ENCODE measurements around the gene SERPINI1.
A peak's percentile ranks its signal among the peaks of the same experiment; 100 is the strongest.

SERPINI1 gene

DNA sequence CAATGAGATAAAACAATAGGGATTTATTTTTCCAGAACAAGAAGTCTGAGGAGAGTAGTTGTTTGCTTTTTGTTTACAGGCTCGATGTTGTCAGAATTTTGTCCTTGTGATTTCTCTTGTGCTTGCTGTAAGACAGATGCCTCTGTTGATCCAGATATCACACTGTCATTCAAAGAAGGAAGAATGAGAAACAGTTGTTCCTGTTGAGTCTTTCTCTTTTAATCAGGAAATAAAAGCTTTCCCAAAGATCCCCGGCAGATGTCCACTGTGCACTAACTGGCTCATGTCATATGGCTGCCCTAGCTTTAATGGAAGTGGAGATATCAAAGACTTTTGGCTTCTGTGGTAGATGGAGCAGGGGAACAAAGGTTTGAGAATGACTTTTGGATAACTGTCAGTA, 6.8 kb downstream of the SERPINI1 start:
- H3K27ac Mint-ChIP-seq = no peak overlapping the region
- ATAC-seq (ENCODE audit: low read depth) (no peak), DNase-seq (ENCODE audit: low spot score in 2 of 2) (no peak)
- no peaks in the 10 kb centered on the region for H3K27me3 Mint-ChIP-seq
- peaks cover 17% of the 10 kb centered on the region for H3K4me1 Mint-ChIP-seq
- H3K36me3 Mint-ChIP-seq = peaks cover 2% of the 10 kb centered on the region
- H3K9me3 Mint-ChIP-seq = peaks cover 3% of the 10 kb centered on the region
- H3K4me3 Mint-ChIP-seq = no peak overlapping the region

- Mint-ChIP-seq H3K27ac (no peak overlapping the region), H3K9me3 (peaks cover 3% of the 10 kb centered on the region)
- DNase-seq (ENCODE audit: low spot score in 2 of 2) = no peak
Observed at GRCh38 chr3:167743799-167744198, 8.3 kb downstream of the SERPINI1 start.

GRCh38 chr3:167749209-167749608, 13.7 kb downstream of the SERPINI1 start:
- Mint-ChIP-seq H3K27ac (peak overlapping the region; percentile 75), H3K4me3 (no peak overlapping the region), H3K4me1 (peaks cover 42% of the 10 kb centered on the region), H3K27me3 (no peaks in the 10 kb centered on the region), H3K36me3 (peaks cover 2% of the 10 kb centered on the region), H3K9me3 (peaks cover 3% of the 10 kb centered on the region)
- DNase-seq (ENCODE audit: low spot score in 2 of 2) = no peak
- no peak for ATAC-seq (ENCODE audit: low read depth)

More at GRCh38 chr3:167743799-167744198, 8.3 kb downstream of the SERPINI1 start:
- Mint-ChIP-seq H3K36me3 (peaks cover 4% of the 10 kb centered on the region), H3K27me3 (no peaks in the 10 kb centered on the region), H3K4me1 (peaks cover 16% of the 10 kb centered on the region), H3K4me3 (no peak overlapping the region)
- no peak for ATAC-seq (ENCODE audit: low read depth)

DNA sequence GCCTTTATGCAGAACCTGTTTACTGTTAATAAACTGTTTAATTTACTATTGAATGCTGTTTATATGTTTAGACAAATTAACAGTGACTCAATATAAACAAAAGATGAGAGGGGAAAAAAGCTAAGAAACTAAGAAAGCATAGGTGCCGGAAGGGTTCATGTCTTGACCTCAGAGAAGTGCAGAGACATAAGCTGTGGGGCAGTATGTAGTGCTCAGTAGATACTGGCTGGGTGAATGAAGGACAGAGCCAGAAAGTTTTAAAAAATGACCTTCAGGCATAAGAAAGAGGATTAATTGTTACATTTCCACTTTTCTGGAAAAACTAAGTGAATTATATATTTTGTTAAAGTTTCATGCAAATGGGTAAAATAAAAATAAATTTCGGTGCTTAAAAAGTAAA, 14.2 kb downstream of the SERPINI1 start:
- H3K27ac Mint-ChIP-seq = peak overlapping the region; percentile 75
- peaks cover 2% of the 10 kb centered on the region for H3K36me3 Mint-ChIP-seq
- peaks cover 43% of the 10 kb centered on the region for H3K4me1 Mint-ChIP-seq
- ATAC-seq (ENCODE audit: low read depth) (no peak), DNase-seq (ENCODE audit: low spot score in 2 of 2) (no peak)
- H3K27me3 Mint-ChIP-seq = no peaks in the 10 kb centered on the region
- H3K4me3 Mint-ChIP-seq = no peak overlapping the region
- peaks cover 3% of the 10 kb centered on the region for H3K9me3 Mint-ChIP-seq

- peaks cover 46% of the 10 kb centered on the region for H3K4me1 Mint-ChIP-seq
- peak overlapping the region; percentile 64 for H3K4me3 Mint-ChIP-seq
- peaks cover 3% of the 10 kb centered on the region for H3K9me3 Mint-ChIP-seq
- peaks cover 2% of the 10 kb centered on the region for H3K36me3 Mint-ChIP-seq
- no peaks in the 10 kb centered on the region for H3K27me3 Mint-ChIP-seq
- DNase-seq (ENCODE audit: low spot score in 2 of 2) (peak in 1 of 2 donors; percentile 37), ATAC-seq (ENCODE audit: low read depth) (peak; percentile 99)
- peak overlapping the region; percentile 75 for H3K27ac Mint-ChIP-seq
Observed at GRCh38 chr3:167750272-167750971, 14.9 kb downstream of the SERPINI1 start.

- Mint-ChIP-seq H3K4me1 (peaks cover 31% of the 10 kb centered on the region), H3K27me3 (no peaks in the 10 kb centered on the region), H3K9me3 (no peaks in the 10 kb centered on the region), H3K36me3 (no peaks in the 10 kb centered on the region), H3K4me3 (no peak overlapping the region), H3K27ac (peak overlapping the region; percentile 78)
- no peak for ATAC-seq (ENCODE audit: low read depth)
- no peak for DNase-seq (ENCODE audit: low spot score in 2 of 2)
Observed at GRCh38 chr3:167754049-167754448, 18.5 kb downstream of the SERPINI1 start.

GRCh38 chr3:167761302-167761701, 25.8 kb downstream of the SERPINI1 start:
- no peak overlapping the region for H3K27ac Mint-ChIP-seq
- no peak for DNase-seq (ENCODE audit: low spot score in 2 of 2)
- H3K36me3 Mint-ChIP-seq = peaks cover 4% of the 10 kb centered on the region
- peaks cover 3% of the 10 kb centered on the region for H3K9me3 Mint-ChIP-seq
- no peak for ATAC-seq (ENCODE audit: low read depth)
- no peak overlapping the region for H3K4me3 Mint-ChIP-seq
- no peaks in the 10 kb centered on the region for H3K27me3 Mint-ChIP-seq
- H3K4me1 Mint-ChIP-seq = peaks cover 6% of the 10 kb centered on the region

- H3K4me3 Mint-ChIP-seq = peak overlapping the region; percentile 2
- peaks cover 4% of the 10 kb centered on the region for H3K36me3 Mint-ChIP-seq
- H3K4me1 Mint-ChIP-seq = peaks cover 6% of the 10 kb centered on the region
- no peaks in the 10 kb centered on the region for H3K27me3 Mint-ChIP-seq
- H3K27ac Mint-ChIP-seq = peak overlapping the region; percentile 42
- H3K9me3 Mint-ChIP-seq = peaks cover 3% of the 10 kb centered on the region
- ATAC-seq (ENCODE audit: low read depth) (peak; percentile 59), DNase-seq (ENCODE audit: low spot score in 2 of 2) (no peak)
Observed at GRCh38 chr3:167762296-167762695, 26.8 kb downstream of the SERPINI1 start.

GRCh38 chr3:167772992-167773391, 37.5 kb downstream of the SERPINI1 start:
- H3K4me1 Mint-ChIP-seq = peaks cover 15% of the 10 kb centered on the region
- H3K9me3 Mint-ChIP-seq = peaks cover 2% of the 10 kb centered on the region
- ATAC-seq (ENCODE audit: low read depth) = no peak
- H3K36me3 Mint-ChIP-seq = peaks cover 3% of the 10 kb centered on the region
- no peak overlapping the region for H3K4me3 Mint-ChIP-seq
- no peak for DNase-seq (ENCODE audit: low spot score in 2 of 2)
- H3K27me3 Mint-ChIP-seq = no peaks in the 10 kb centered on the region
- no peak overlapping the region for H3K27ac Mint-ChIP-seq

GRCh38 chr3:167773584-167773983, 38.1 kb downstream of the SERPINI1 start:
- peaks cover 2% of the 10 kb centered on the region for H3K9me3 Mint-ChIP-seq
- DNase-seq (ENCODE audit: low spot score in 2 of 2) (no peak), ATAC-seq (ENCODE audit: low read depth) (no peak)
- H3K4me1 Mint-ChIP-seq = peaks cover 15% of the 10 kb centered on the region
- H3K27ac Mint-ChIP-seq = no peak overlapping the region
- H3K36me3 Mint-ChIP-seq = peaks cover 7% of the 10 kb centered on the region
- no peaks in the 10 kb centered on the region for H3K27me3 Mint-ChIP-seq
- H3K4me3 Mint-ChIP-seq = peak overlapping the region; percentile 6

DNA sequence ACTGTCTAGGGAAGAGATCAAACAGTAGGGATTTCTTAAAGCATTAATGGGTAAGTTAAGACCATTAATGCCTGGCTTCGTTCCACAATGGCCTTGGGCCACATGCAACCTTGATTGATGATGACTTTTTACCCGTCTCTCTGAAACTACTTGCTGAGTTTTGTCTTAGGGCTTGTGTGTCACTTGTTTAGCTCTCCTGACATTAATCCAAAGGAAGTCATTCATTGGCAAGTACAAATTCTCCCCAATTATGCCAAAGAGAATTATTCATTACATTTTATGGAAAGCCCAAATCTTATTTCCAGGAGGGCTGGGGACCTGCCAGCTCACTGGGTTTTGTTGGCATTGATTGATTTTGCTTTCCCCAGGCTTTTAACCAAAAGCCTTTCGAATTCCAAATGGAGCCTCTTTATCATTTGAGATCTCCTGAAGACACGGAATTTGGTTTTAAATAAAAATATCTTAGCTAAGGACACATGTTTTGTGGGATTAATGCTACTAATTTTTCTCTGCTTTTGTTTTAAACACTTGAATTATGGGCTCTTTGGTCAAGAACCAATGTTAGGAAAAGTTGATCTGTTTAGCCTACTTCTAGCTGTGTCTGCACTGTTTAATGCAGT, 40.7 kb downstream of the SERPINI1 start:
- peaks cover 7% of the 10 kb centered on the region for H3K36me3 Mint-ChIP-seq
- H3K27me3 Mint-ChIP-seq = no peaks in the 10 kb centered on the region
- H3K9me3 Mint-ChIP-seq = peaks cover 2% of the 10 kb centered on the region
- no peak overlapping the region for H3K27ac Mint-ChIP-seq
- DNase-seq (ENCODE audit: low spot score in 2 of 2) (no peak), ATAC-seq (ENCODE audit: low read depth) (no peak)
- H3K4me1 Mint-ChIP-seq = peaks cover 17% of the 10 kb centered on the region
- H3K4me3 Mint-ChIP-seq = no peak overlapping the region

DNA sequence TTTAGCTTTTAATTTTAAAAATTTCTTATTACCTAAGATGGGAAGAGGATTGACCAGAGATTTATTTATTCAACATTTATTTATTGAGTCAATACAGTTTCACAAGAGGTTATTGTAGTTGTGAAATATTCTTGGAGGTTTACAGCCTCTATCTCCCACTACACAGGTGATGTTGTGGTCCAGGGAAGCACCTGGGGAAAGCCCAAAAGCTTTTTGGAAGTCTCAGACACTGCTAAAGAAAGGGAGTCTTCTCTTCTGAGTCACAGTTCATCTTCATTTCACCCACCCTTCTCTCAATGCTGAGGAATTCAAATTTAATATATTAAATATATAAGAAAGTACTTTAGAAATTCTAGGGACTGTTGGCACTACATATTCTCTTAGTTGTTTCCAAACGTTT, 41.8 kb downstream of the SERPINI1 start:
- Mint-ChIP-seq H3K27ac (no peak overlapping the region), H3K4me1 (peaks cover 17% of the 10 kb centered on the region), H3K36me3 (peaks cover 7% of the 10 kb centered on the region), H3K4me3 (no peak overlapping the region), H3K9me3 (peaks cover 2% of the 10 kb centered on the region), H3K27me3 (no peaks in the 10 kb centered on the region)
- DNase-seq (ENCODE audit: low spot score in 2 of 2) (no peak), ATAC-seq (ENCODE audit: low read depth) (no peak)

- Mint-ChIP-seq H3K4me1 (peaks cover 7% of the 10 kb centered on the region), H3K27ac (no peak overlapping the region), H3K36me3 (peaks cover 12% of the 10 kb centered on the region), H3K27me3 (no peaks in the 10 kb centered on the region), H3K9me3 (peaks cover 2% of the 10 kb centered on the region), H3K4me3 (no peak overlapping the region)
- DNase-seq (ENCODE audit: low spot score in 2 of 2) (no peak), ATAC-seq (ENCODE audit: low read depth) (no peak)
Observed at GRCh38 chr3:167780214-167780883, 44.8 kb downstream of the SERPINI1 start.

DNA sequence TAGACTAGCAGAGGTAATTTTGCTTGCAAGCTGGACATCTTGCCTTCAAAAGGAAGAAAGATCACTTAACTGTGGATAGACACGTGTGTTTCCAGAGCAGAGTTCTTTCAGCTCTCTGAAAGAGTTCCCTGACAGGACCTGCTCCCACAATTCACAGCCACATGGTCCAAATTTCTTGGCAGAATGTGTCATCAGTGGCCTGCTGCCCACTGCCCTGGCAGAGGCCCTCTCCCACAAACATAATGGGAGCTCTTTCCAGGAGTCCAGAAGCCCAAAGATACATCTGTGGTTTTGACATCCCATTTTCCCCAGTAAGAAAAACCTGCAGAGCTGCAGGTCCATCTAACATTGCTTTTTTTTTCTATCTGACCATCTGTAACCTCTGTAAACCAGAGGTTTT, 48.3 kb downstream of the SERPINI1 start:
- ATAC-seq (ENCODE audit: low read depth) (no peak), DNase-seq (ENCODE audit: low spot score in 2 of 2) (no peak)
- no peak overlapping the region for H3K27ac Mint-ChIP-seq
- no peaks in the 10 kb centered on the region for H3K27me3 Mint-ChIP-seq
- H3K9me3 Mint-ChIP-seq = no peaks in the 10 kb centered on the region
- peaks cover 7% of the 10 kb centered on the region for H3K4me1 Mint-ChIP-seq
- peaks cover 6% of the 10 kb centered on the region for H3K36me3 Mint-ChIP-seq
- no peak overlapping the region for H3K4me3 Mint-ChIP-seq

All from memory B cell (primary cell).